ENCODE measurements around the gene CLK2.

CLK2 gene

DNA sequence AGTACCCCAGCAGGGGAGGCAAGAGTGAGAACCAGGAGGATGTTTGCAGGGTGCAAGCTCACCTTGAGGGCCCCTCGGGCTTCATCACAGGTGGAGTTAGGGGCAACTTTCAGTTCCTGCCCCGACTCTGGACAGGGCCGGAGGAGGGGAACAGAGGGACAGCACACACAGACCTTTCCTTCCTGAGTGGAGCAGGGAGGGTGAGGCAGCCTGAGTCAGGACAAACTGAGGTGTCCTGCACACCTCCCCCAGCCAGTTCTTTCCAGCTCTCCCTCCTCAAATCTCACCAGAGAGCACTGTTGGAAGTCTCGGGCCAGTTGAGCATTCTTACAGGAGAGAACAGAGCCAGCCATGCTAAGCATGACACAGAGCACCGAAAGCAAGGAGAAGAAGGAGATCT lies 19.5 kb downstream of the CLK2 start:
- no peak for DNase-seq (ENCODE audit: low spot score)
- TF ChIP-seq, protein P1, sequence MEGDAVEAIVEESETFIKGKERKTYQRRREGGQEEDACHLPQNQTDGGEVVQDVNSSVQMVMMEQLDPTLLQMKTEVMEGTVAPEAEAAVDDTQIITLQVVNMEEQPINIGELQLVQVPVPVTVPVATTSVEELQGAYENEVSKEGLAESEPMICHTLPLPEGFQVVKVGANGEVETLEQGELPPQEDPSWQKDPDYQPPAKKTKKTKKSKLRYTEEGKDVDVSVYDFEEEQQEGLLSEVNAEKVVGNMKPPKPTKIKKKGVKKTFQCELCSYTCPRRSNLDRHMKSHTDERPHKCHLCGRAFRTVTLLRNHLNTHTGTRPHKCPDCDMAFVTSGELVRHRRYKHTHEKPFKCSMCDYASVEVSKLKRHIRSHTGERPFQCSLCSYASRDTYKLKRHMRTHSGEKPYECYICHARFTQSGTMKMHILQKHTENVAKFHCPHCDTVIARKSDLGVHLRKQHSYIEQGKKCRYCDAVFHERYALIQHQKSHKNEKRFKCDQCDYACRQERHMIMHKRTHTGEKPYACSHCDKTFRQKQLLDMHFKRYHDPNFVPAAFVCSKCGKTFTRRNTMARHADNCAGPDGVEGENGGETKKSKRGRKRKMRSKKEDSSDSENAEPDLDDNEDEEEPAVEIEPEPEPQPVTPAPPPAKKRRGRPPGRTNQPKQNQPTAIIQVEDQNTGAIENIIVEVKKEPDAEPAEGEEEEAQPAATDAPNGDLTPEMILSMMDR (conservative IDR thresholded peaks at IDR 0.05; ENCODE audit: low read depth): no peak
- ChIA-PET POLR2A (ENCODE audit: low non-redundant PET) (interaction anchor here (0.6 kb wide), 1 partner anchor 46 kb away, joined by 4 read pairs; no protein-coding TSS in a partner anchor), CTCF (interaction anchor here (0.5 to 0.7 kb wide), 2 partner anchors 113 to 576 kb away, joined by 3 read pairs; no protein-coding TSS in a partner anchor)
- peak overlapping the region; percentile 92 for H3K27ac ChIP-seq

DNA sequence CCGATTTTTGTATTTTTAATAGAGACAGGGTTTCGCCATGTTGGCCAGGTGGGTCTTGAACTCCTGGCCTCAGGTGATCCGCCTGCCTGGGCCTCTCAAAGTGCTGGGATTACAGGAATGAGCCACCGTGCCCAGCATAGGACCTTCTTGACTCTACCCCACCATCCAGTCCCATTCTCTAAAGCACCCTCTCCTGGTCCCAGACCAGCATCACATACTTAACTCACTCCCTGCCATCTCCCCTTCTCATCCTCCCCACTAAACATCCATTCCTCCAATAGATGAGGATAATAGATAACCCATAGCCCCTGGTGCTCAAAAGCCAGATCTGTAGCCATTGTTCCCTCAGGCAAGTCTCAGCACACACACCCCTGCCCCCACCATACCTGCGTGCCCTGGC lies 20.1 kb downstream of the CLK2 start:
- ChIA-PET POLR2A (ENCODE audit: low non-redundant PET) (interaction anchor here (0.6 kb wide), 1 partner anchor 45 kb away, joined by 4 read pairs; no protein-coding TSS in a partner anchor), CTCF (no interaction called here)
- H3K27ac ChIP-seq: peak overlapping the region; percentile 92

DNA sequence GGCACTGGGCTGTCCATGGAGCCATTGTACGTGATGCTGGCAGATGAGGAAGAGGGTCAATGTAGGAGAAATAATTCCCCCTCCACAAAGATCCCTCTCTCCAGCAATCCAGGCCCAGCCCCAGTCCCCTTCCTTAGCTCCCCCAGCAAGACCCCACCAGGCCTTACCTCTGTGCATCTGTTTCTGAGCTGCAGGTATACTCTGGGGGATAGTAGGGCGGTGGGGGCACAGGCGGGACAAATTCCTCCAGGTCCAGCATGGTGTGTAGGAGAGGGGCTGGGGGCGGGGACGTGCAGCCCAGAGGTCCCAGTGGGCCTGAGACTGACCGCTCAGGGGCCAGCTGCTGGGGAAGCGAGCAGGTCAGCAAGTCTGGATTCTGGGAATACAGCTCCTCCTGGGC lies 21.7 kb downstream of the CLK2 start:
- POLR2A ChIA-PET (ENCODE audit: low non-redundant PET): interaction anchor here (0.6 kb wide), 1 partner anchor 8 kb away, joined by 6 read pairs; no protein-coding TSS in a partner anchor

More for the DNA sequence above, 20.1 kb downstream of the CLK2 start:
- TF ChIP-seq, protein P1 (conservative IDR thresholded peaks at IDR 0.05; ENCODE audit: low read depth): no peak
- no peak for DNase-seq (ENCODE audit: low spot score)

DNA sequence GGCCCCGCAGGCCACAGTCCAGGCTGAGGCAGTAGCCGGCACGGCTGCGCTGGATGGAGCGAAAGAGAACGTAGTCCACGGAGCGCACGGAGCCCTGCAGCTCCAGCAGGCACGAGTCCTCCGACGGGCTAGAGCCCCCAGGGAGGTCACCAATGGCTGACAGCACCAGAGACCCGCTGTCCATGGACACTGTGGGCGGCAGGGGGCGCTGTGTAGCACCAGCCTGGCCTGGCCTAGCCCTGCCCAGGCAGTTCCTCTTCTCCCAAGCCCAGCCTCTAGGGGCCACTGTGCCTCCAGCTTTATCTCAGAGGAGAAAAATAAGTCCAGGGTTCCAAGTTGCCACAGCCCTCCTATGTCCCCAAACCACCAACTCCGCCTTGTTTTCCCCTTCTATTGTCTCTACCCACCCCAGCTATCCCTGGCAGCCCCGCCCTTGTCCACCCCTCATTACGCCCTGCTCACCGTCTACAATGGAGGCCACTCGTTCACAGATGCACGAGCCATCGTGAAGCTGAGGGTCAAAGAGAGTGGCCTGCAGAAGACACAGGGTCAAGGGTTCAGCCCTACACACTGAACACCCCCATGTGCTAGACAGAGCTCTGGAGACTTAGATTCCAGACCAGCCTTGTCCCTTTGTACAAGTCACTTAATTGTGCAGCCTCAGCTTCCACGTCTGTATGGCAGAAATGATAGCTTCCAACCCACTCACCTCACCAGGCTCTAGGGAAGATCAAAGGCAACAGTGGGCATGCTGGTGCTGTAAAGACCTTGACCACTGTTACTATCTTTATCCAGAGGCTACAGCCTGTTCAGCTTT lies 22.5 kb downstream of the CLK2 start:
- ChIA-PET POLR2A (ENCODE audit: low non-redundant PET) (interaction anchor here (0.5 kb wide), 1 partner anchor 896 kb away, joined by 3 read pairs; no protein-coding TSS in a partner anchor), CTCF (interaction anchor here (0.5 to 3.7 kb wide), 32 partner anchors 8 to 479 kb away, joined by 3 to 34 read pairs (median 4); partner anchors contain the start of genes CLK2, FDPS, HCN3 and RUSC1)
- peak; percentile 94 for DNase-seq (ENCODE audit: low spot score)
- TF ChIP-seq, protein P1 (conservative IDR thresholded peaks at IDR 0.05; ENCODE audit: low read depth): peak; percentile 98
- H3K27ac ChIP-seq: peak overlapping the region; percentile 63

More for the DNA sequence above, 21.7 kb downstream of the CLK2 start:
- CTCF ChIA-PET: interaction anchor here (0.6 to 3.7 kb wide), 18 partner anchors 10 to 341 kb away, joined by 3 to 34 read pairs (median 5); partner anchors contain the start of genes CLK2, FDPS, RUSC1 and SCAMP3
- DNase-seq (ENCODE audit: low spot score): no peak
- H3K27ac ChIP-seq: peak overlapping the region; percentile 63
- TF ChIP-seq, protein P1 (conservative IDR thresholded peaks at IDR 0.05; ENCODE audit: low read depth): no peak

DNA sequence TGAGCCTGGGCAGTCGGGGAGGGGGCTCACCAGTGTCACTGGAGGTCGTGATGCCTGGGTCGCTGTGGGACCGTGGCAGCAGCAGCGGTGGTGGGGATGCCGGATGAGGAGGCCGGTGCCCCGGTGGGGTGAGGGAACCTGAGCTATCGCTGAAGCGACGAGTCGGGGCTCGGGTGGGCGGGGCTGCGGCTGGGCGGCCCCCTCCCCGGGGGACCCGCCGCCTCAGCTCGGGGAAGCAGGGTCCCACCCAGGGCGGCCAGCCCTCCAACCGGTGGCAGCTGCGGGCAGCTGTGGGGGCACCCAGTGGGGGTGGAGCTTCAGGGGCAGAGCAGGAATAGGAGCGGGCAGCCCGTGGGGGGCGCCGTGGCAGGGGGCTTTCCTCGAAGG lies 23.1 kb downstream of the CLK2 start:
- no peak for DNase-seq (ENCODE audit: low spot score)
- ChIA-PET CTCF (interaction anchor here (0.5 to 3.7 kb wide), 21 partner anchors 9 to 479 kb away, joined by 3 to 34 read pairs (median 4); partner anchors contain the start of genes CLK2, FDPS, RUSC1 and SCAMP3), POLR2A (ENCODE audit: low non-redundant PET) (no interaction called here)
- peak overlapping the region; percentile 63 for H3K27ac ChIP-seq
- TF ChIP-seq, protein P1 (conservative IDR thresholded peaks at IDR 0.05; ENCODE audit: low read depth): no peak
